GM13976 (cell line): ENCODE measurements around the gene LRRC8D.

Experiments used
- DNase-seq: peaks from one replicate; pipeline ENCODE4 v3.0.0; 2012; ENCODE audit warnings: low spot score
- in situ Hi-C: fragments of 300-500 bp; cut with MboI; formaldehyde crosslinking; loops from one replicate; pipeline ENCODE4 v1.12.0; 2022; ENCODE audit warnings: low sequenced_read_pairs, mixed read lengths, inconsistent platforms; ENCODE audit not compliant: unreplicated experiment
- TF ChIP-seq, protein P1 (sequence below): IDR thresholded peaks from 2 replicates; pipeline ENCODE4 v1.5.1; 2012; ENCODE audit warnings: borderline replicate concordance, mild to moderate bottlenecking; ENCODE audit not compliant: insufficient read depth; ENCODE audit errors: extremely low read depth, missing control alignments, control extremely low read depth

The LRRC8D gene

DNA sequence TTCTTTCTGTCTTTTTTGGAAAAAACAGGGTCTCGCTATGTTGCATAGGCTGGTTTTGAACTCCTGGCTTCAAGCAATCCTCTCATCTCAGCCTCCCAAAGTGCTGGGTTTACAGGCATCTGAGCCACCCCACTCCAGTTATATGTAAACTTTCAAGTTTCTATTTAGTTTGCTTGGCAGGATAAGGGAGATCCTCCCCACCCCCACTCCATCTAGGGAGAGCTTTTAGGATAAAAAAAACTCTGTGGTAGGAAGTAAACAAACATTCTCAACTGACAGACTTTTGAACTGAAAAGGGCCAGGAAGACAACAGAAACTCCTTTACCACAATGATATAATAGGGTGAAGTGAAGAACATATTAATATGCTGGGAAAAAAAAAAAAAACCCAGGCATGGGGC, 133.1 kb downstream of the LRRC8D start:
- TF ChIP-seq, protein P1, sequence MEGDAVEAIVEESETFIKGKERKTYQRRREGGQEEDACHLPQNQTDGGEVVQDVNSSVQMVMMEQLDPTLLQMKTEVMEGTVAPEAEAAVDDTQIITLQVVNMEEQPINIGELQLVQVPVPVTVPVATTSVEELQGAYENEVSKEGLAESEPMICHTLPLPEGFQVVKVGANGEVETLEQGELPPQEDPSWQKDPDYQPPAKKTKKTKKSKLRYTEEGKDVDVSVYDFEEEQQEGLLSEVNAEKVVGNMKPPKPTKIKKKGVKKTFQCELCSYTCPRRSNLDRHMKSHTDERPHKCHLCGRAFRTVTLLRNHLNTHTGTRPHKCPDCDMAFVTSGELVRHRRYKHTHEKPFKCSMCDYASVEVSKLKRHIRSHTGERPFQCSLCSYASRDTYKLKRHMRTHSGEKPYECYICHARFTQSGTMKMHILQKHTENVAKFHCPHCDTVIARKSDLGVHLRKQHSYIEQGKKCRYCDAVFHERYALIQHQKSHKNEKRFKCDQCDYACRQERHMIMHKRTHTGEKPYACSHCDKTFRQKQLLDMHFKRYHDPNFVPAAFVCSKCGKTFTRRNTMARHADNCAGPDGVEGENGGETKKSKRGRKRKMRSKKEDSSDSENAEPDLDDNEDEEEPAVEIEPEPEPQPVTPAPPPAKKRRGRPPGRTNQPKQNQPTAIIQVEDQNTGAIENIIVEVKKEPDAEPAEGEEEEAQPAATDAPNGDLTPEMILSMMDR = no peak
- DNase-seq = no peak
- in situ Hi-C loops = no loop called here

DNA sequence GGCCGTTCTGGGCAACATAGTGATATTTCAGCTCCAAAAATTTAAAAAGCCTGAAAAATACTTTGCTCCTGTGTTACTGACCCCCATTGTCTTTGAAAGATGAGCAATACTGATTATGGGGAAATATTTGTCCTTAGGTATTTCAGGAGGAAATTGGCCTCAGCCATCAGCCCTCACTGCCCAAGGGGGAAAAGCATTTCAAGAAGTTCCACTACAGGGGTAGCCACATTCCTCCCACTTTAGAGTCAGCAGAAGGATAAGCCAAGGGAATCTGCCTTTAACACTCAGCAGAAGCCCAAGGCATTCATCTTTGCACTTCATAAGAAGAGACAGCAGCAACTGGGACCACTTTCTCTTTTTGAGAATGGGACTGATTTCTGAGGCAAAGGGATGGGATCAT, 133.6 kb downstream of the LRRC8D start:
- in situ Hi-C loops = no loop called here
- TF ChIP-seq, protein P1 = no peak
- no peak for DNase-seq

DNA sequence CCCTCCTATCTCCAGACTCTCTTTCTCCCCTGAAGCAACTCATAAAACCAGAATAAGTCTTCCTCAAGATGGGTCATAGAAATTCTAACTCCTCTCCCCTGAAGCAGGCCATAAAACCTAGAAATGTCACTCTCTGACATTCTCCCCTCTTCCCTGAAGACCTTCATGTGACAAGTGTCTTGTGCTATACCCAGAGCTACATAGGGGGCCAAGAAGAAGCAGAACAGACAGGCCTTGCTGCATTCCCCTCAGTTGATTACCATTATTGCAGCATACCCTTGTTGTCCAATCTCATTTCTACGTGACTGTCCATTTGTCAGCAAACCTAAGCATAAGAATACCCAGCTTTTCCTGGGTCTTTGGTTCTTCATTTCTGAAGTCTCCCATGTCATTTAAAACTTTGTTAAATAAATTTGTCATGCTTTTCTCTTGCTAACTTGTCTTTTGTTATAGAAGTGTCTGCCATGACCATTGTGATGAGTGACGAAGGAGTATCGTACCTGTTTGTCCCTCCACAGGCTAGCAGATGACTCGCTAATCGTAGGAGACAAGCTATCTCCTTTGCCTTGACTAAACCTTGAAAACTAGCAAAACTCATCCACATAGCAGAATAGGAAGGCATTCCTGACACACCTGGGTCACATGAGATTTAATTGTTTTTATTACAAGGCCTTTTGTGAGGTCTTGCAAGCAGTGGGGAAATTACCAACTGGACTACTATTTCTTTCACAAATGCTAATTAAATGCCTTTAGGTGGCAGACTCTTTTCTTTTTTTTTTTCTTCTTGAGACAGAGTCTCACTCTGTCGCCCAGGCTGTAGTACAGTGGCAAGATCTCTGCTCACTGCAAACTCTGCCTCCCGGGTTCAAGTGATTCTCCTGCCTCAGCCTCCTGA, 134.7 kb downstream of the LRRC8D start:
- in situ Hi-C loops = no loop called here
- DNase-seq = no peak
- TF ChIP-seq, protein P1 = no peak

DNA sequence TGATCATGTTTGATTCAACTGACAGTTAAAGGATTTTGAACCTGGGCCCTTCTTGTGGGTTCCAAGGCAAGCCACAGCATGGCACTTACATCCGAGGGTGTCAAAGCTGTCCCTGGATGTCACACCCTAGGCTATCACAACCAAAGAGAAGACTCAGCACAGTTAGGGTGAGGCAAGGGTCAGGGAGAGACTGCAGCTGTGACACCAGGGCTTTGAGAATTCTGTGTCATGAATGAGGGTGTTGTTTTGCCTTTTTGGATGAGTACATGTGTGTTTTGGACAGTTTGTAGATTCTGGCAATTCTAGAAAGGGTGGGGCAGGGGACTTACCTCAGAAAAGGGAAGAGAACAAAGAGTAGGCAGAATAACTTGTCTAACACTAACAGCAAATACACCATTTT, 136.3 kb downstream of the LRRC8D start:
- no peak for DNase-seq
- TF ChIP-seq, protein P1 = no peak
- in situ Hi-C loops = no loop called here

DNA sequence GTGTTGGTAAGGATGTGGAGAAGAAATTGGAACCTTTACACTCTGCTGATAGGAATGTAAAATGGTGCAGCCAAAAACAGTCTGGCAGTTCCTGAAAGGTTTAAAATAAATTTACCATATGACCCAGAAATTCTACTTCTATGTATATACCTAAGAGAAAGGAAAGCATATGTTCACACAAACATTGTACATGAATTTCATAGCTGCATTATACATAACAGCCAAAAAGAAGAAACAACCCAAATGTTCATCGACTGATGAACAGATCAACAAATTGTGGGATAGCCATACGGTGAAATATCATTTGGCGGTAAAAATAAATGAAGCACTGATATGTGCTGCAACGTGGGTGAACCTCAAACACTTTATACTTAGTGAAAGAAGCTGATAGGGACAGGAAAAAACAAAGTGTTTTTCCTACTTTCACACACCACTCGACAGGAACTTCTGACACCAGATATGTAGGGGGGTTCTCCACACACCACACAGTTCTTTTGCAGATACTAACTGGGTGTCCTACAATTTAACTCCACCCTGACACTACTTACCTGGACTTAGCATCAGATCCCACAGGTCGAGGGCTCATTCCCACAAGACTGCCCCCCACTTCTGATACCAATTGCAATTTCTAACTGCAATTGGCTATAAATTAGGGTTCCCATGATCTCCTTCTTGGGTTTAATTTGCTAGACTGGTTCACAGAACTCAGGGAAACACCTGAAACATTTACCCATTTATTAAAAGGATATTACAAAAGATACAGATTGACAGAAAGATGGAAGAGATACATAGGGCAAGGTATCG, 138.2 kb downstream of the LRRC8D start:
- TF ChIP-seq, protein P1 = no peak

DNA sequence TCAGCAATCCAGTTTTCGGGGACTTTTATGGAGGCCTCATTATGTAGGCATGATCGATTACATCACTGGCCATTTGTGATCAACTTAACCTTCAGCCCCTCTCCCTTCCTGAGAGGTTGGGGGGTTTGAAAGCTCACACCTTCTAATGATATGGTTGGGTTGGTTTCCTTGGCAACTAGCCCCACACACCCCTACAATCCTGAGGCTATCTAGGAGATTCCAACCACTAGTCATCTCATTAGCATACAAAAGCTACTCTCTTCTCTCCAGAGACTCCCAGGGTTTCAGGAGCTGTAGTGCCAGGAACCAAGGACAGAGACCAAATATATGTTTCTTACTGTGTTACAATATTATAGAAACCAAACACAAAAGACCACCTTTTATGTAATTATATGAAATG, 138.9 kb downstream of the LRRC8D start:
- in situ Hi-C loops = no loop called here
- TF ChIP-seq, protein P1 = no peak
- DNase-seq = no peak

More for the DNA sequence above, 138.2 kb downstream of the LRRC8D start:
- in situ Hi-C loops = no loop called here
- no peak for DNase-seq
